ENCODE data around the gene NLRP10. TPM values are rescaled to one million over a fixed set of nuclear protein-coding genes. Genes with fewer than 3 reads are reported as not detected.

Gene NLRP10
- total RNA-seq, 4 donors from 2014 or later: not detected

DNA sequence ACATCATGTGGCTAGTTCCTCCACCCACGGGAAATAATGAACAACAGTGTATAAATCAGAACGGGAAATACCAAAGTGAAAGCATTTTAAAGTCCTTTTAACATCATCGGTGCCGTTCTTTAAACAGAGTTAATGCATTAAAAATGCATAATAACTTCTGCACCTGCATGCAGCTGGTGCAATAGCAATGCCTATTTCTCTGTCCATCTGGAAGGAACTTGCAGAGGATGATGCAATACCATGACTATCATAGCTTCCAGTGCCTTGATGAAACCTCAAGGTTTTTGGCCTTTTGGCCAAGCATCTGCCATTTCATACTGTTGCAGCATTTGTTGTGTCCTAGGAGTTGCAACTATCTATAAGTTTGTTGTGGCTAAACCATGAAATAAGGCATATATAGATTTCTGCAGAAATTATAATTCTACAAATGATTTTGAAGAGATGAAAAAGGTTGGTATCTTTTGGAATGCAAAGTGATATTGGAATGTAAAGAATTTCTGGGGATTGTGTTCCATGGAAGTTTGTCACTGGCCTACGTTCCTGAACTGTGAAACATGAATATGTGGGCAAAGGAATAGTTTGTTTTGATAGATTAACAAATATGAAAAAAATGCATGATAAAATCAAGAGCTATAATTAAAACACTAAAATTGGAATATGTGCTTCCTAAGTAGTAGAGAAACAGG, 12.1 kb upstream of the NLRP10 start:
- 56 to 60% methylated on average over 5 of the region's 5 CpGs for WGBS, 2 donors

GRCh38 chr11:7974668-7975067, 9.4 kb upstream of the NLRP10 start:
- no peak for DNase-seq
- H3K27ac ChIP-seq: no peak overlapping the region
- no peaks in the 10 kb centered on the region for H3K9me3 ChIP-seq
- WGBS, 2 donors: 79 to 84% methylated on average over 2 of the region's 2 CpGs
- H3K27me3 ChIP-seq: no peaks in the 10 kb centered on the region
- intact Hi-C loops (cut with DNase I): no loop called here
- H3K4me1 ChIP-seq: no peaks in the 10 kb centered on the region
- TF ChIP-seq POLR2A (IDR thresholded peaks at IDR 0.05) (no peak), CTCF (IDR thresholded peaks at IDR 0.05) (no peak)
- H3K4me3 ChIP-seq: no peak overlapping the region
- H3K36me3 ChIP-seq: no peaks in the 10 kb centered on the region

More for the DNA sequence above, 12.1 kb upstream of the NLRP10 start:
- Histone ChIP-seq H3K4me1 (no peaks in the 10 kb centered on the region), H3K27me3 (no peaks in the 10 kb centered on the region), H3K36me3 (no peaks in the 10 kb centered on the region), H3K4me3 (no peak overlapping the region), H3K9me3 (no peaks in the 10 kb centered on the region), H3K27ac (no peak overlapping the region)
- no peak for DNase-seq
- TF ChIP-seq POLR2A (IDR thresholded peaks at IDR 0.05): no peak
- intact Hi-C loops (cut with DNase I): no loop called here

DNA sequence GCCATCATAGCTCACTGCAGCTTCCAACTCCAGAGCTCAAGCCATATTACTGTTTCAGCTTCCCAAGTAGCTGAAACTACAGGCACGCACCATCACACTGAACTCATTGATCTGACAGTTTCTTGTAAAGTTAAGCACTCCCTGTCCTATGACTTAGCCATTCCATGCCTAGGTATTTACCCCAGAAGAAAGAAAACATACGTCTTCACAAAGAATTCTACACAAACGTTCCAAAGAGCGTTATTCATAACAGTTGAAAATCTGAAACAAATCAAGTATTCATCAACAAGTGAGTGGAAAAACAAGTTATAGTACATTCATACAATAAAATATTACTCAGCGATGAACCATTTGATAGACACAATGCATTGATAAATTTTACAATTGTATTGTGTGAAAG, 7.8 kb upstream of the NLRP10 start:
- no peaks in the 10 kb centered on the region for H3K36me3 ChIP-seq
- intact Hi-C loops (cut with DNase I): no loop called here
- 76 to 82% methylated on average over 5 of the region's 5 CpGs for WGBS, 2 donors
- TF ChIP-seq CTCF (IDR thresholded peaks at IDR 0.05): no peak
- no peak for TF ChIP-seq POLR2A (IDR thresholded peaks at IDR 0.05)
- no peak overlapping the region for H3K27ac ChIP-seq
- DNase-seq: no peak
- no peaks in the 10 kb centered on the region for H3K9me3 ChIP-seq
- H3K4me1 ChIP-seq: no peaks in the 10 kb centered on the region
- H3K27me3 ChIP-seq: no peaks in the 10 kb centered on the region
- no peak overlapping the region for H3K4me3 ChIP-seq

- DNase-seq: no peak
- Histone ChIP-seq H3K4me3 (no peak overlapping the region), H3K4me1 (no peaks in the 10 kb centered on the region), H3K9me3 (no peaks in the 10 kb centered on the region), H3K27me3 (no peaks in the 10 kb centered on the region), H3K27ac (no peak overlapping the region), H3K36me3 (no peaks in the 10 kb centered on the region)
- TF ChIP-seq CTCF (IDR thresholded peaks at IDR 0.05) (no peak), POLR2A (IDR thresholded peaks at IDR 0.05) (no peak)
- intact Hi-C loops (cut with DNase I): no loop called here
Observed at GRCh38 chr11:7971846-7972245, 6.6 kb upstream of the NLRP10 start.

DNA sequence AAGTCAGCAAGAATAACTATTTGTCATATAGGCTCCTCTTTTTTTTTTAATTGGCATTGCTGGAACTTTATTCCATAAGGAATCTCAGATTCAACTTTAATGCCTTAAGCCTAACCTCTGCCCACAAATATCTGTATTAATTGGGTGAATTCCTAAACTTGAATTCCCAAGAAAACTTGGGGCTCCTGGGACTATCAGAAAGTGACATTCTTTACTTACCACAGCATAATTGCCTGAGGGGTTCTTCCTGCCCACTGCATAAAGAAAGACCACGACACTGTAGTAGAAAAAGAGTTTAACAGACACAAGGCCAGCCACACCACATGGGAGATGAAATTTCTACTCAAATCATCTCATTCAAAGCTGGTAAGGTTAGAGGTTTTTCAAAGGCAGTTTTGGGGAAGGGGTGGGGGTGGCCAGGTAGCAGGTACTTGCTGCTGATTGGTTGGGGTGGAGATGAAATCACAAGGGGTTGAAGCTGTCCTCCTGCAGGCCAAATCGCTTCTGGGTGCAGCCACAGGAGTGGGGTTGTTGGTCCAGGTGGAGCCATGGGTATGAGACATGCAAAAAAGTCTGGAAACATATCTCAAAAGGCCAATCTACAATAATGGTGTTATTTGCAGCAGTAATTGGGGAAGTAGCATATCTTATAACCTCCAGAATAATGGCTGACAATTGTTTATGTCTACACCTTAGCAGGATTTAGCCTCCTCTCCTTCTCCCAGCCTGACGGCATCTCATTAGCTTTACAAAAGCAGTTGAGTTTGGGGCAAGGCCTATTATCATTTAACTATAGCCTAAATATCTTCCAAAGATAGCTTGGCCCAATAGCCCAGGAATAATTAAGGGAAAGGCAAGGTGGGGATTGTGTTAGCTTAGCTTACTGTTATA, 4.8 kb upstream of the NLRP10 start:
- no peak overlapping the region for H3K27ac ChIP-seq
- no peaks in the 10 kb centered on the region for H3K36me3 ChIP-seq
- no peak for DNase-seq
- H3K4me3 ChIP-seq: no peak overlapping the region
- H3K4me1 ChIP-seq: no peaks in the 10 kb centered on the region
- intact Hi-C loops (cut with DNase I): no loop called here
- 56 to 60% methylated on average over 3 of the region's 3 CpGs for WGBS, 2 donors
- H3K9me3 ChIP-seq: no peaks in the 10 kb centered on the region
- TF ChIP-seq CTCF (IDR thresholded peaks at IDR 0.05) (no peak), POLR2A (IDR thresholded peaks at IDR 0.05) (no peak)
- H3K27me3 ChIP-seq: no peaks in the 10 kb centered on the region

All from esophagus squamous epithelium (tissue), 5 donors.